Kidney glomerular epithelial cell (primary cell): ENCODE results near the gene TRMT61A.

Source experiments
- DNase-seq: peaks from one replicate; lab custom pipeline; 2025; lab: John Stamatoyannopoulos, UW

Gene TRMT61A

DNA sequence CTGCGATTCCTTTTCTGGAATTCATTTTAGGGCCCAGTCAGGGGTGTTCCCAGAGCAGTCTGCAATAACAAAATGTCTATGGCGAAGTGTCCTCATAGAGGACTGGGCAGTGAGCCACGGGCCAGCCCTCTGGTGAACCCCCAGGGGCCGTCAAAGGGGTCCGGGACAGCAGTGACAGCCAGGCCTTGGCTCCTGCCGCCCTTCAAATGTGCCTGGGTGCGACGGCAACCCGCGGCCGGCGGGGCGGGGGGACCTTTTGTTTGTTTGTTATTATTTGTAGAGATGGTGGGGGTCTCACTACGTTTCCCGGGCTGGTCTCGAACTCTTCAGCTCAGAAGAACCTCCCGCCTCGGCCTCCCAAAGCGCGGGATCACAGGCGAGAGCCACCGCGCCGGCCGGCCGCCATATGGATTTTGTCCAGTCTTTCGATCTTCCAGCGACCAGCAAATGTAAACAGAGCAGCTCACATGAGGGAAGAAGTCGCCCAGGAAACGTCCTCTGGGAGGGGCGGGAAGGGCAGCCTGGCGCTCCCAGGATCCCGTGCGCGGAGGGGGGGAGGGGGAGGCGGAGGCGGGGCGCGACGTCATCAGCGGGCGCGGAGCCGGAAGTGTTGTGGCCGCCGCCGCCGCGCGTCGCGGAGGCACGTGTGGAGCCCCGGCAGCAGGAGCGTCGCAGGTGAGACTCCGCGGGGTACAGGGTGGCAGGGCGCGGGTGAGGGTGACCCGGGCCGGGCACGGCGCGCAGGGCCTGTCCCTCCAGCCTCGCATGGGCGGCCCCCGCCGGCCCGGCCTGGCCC is at the start of gene TRMT61A:
TSS of gene TRMT61A (plus strand) at position 610 of the 796 bp plus-strand sequence. CDS start 783 bp downstream, outside the sequence.
- peak; percentile 48 for DNase-seq

DNA sequence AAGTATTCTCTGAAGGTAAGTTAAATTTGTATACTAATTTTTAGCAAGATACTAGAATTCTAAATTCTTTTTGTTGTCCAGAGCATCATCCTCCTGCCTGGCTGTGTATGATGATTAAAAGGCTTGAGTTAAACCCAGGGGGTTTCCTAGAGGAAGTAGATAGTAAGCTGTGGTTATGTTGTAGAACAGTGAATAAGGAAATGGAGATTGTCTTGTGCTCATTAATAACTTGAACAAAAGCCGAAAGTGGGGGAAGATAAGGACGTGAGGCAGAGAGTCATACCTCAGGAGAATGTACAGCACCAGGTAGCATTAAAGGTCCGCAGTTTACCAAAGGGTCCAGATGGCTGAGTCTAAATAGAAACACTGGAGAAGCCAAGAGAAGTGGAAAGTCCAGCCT is 48.4 kb upstream of the TRMT61A start:
- DNase-seq, result no peak

DNA sequence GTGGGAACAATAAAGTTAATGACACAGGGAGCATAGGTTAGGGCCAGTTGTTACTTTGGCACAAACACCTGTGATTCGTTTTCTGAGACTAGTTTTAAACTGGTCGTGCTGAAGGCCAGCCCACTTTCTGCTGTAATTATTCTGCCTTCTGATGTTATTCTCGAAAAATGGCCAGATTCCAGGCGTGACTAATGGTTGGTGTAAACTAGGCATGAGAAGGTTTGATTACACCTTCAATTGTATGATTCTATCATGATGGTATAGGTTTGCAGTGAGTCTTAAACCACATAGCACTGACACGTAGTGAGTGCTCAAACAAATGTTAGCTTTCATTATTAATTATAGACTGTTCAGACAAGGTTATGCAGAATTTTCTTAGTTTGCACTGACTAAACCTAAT is 45.4 kb upstream of the TRMT61A start:
- peak; percentile 20 for DNase-seq

DNA sequence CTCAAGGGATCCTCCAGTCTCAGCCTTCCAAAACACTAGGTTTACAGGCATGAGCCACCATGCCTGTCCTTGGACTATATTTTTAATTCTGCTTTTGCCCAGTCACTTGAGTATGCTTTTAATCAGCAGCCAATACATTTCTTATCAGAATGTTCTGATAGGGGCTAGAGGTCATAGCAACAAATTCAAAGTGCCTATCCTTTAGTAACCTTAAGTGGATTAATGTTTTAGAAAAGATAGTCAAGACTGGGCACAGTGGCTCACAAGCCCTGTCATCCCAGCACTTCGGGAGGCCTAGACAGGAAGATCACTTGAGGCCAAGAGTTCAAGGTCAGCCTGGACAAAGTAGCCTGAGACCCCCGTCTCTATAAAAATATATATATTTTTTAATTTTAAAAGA is 43.5 kb upstream of the TRMT61A start:
- no peak for DNase-seq

DNA sequence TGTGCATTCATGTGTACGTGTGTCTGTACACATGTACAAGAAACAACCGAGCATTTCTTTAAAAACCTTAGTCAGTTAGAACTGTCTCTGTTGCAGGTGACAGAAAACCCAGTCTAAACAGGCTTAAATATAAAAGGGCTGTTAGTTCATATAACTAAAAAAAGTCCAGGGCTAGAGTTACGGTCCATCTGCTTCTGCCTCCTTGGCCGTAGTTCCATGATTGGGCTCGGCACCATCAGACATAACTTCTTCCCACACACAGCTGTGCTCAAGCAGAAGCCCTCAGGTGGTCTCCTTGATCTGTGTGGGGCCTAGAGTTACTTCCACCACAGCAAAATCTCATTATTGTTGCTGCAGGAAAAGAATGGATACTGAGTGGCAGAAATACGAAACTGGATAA is 40.9 kb upstream of the TRMT61A start:
- no peak for DNase-seq

DNA sequence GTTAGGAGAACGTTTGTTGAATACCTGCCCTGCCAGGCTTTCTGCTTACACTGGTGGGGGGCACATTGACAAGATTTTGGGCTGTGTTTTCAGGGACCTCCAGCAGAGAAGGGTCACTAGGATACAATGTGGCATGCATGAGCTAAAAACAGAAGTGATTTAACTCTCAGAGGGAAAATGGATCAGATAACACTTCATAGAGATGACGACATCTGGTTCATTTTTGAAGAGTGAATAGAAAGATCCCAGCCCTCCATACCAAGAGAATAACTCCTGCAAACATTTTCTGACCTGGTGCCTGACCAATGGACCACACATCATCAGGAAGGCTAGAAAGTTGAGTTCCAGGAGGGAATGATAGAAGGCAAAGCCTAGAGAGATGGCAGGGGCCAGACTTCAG is 40.0 kb upstream of the TRMT61A start:
- no peak for DNase-seq

DNA sequence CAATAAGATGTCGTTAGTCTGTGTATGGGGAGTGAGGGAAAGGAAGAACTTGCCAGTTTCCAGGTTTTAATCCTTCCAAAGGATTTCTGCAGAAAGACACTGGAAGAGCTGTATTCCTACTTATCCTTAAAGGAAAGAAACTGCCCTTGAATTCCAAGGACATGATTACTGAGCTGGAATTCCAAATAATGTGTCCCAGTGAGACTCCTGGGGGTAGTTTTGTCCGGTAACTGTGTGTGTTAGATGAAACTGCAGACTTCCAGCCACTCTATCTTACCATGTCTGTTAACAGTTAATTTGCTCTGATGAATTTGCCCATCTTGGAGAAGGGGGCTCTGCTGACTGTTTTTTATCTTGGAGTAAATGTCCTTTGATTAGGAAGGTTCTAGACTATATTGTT is 39.4 kb upstream of the TRMT61A start:
- no peak for DNase-seq

DNA sequence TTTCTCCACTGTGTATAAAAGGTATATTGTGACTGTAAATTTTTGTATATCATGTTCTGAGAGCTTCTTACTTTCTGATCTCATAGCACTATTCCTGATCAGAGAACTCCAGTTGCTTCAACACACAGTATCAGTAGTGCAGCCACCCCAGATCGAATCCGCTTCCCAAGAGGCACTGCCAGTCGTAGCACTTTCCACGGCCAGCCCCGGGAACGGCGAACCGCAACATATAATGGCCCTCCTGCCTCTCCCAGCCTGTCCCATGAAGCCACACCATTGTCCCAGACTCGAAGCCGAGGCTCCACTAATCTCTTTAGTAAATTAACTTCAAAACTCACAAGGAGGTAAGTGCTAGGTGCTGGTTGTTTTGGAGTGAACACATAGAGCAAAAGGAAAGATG is 37.3 kb upstream of the TRMT61A start:
- no peak for DNase-seq

DNA sequence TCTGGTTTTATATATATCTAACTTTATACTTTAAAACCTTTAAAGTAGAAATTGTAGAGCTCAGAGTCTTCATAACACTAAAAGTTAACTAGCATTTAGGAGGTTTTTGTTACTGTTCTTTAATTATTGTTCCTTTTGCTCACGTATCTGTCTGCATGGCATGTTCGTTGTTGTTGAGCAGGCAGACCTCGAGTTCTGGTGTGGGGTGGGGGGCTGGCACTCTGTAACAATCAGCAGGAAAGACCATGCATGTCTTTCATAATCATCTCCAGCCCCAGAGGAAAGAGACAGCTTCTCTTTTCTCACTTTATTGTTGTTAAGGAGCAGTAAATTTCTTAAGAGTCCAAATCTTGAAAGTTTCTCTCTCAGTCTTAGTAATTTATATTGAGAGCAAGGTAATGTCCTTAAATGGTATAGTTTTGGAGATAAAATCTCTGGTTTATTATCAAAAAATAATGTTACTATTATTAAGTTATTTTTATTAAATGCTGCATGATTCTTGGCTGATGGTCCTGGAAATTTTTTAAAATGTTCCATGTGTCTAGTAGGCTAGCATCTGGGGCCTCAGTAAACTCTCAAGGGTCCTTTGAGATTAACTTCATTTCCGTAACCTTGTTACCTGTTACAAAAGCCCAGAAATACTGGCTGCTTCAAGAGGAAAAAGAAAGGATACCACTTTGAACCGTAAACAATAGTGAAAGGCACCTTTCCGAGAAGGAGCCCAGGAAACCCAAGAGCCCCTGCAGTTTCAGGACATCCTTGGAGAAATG is 36.7 kb upstream of the TRMT61A start:
- no peak for DNase-seq

DNA sequence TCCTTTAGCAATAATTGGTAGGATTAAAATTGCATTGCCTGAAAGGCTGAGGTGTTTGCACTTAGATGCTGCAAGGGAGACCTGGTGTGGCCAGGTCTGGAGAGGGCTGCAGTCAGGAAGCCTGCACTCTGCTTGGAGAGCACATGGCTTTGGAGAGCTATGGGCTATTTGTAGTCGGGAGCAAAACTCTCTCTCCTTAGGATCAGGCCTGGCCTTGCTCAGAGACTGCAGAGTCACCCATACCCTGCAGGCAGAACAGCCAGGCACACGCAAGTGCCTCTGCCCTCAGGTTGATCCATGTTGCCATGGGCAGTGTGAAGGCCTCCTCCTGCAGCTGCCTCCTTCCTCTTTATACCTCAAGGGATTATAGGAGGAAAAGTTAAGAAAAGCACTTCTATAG is 33.1 kb upstream of the TRMT61A start:
- DNase-seq, result no peak

DNA sequence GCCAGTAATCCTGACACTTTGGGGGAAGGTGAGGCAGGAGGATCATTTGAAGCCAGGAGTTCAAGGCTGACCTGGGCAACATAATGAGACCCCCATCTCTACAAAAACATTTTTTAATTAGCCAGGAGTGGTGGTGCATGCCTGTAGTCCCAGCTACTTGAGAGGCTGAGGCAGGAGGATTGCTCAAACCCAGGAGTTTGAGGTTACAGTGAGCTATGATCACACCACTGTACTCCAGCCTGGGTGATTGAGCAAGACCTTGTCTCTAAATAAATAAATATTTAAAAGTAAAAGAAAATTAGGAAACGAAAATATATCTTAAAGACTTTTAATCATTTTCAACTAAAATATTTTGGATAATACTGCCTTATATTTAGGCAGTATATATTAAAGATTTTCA is 32.2 kb upstream of the TRMT61A start:
- no peak for DNase-seq

DNA sequence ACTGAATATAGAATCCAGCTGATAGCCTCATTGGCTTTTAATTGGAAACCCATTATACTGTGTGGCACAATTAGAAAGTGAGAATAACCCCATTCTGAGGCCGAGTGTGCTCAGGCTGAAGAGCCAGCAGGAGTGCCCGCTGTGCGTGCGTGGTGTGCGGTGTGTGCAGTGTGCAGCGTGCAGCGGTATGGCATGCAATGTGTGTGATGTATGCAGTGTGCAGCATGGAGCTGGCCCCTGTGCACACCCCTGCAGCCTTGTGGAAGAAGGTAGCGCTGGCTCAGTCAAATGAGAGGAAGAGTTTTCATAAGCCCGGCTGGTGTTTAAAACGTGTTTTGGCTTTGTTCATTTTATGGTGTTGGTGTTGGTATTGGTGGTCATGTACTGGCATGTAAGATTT is 29.3 kb upstream of the TRMT61A start:
- DNase-seq, result no peak

DNA sequence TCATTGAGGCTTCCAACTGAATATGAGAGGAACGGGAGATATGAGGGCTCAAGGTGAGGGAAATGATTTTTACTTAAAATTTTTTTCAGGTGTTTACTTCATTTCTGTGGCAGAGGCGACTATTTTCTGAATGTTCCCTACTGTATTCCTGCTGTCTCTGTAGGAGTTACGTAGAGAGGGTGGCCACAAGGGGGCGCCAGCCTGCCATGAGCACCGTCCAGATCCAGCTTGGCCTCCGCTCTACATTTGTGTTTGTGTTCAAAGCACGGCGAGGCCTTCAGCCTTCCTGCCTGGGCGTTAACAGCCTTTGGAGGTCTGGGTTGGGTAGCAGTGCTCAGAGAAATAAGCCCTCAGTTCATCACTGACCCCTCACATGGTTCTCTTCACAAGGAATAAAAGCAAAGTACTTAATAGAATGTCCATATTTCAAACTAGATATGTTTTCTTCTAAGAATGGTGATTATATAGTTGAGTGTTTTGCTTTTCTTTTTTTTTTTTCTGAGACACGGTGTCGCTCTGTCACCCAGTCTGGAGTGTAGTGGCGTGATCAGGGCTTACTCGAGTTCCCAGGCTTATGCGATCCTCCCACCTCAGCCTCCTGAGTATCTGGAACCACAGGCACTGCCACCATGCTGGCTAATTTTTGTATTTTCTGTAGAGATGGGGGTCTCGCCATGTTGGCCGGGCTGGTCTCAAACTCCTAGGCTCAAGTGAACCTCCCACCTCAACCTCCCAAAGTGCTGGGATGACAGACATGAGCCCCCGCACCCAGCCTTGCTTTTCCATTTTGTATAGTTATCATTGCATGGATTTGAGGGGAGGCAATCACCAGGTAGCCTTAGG is 28.6 kb upstream of the TRMT61A start:
- peak; percentile 63 for DNase-seq

DNA sequence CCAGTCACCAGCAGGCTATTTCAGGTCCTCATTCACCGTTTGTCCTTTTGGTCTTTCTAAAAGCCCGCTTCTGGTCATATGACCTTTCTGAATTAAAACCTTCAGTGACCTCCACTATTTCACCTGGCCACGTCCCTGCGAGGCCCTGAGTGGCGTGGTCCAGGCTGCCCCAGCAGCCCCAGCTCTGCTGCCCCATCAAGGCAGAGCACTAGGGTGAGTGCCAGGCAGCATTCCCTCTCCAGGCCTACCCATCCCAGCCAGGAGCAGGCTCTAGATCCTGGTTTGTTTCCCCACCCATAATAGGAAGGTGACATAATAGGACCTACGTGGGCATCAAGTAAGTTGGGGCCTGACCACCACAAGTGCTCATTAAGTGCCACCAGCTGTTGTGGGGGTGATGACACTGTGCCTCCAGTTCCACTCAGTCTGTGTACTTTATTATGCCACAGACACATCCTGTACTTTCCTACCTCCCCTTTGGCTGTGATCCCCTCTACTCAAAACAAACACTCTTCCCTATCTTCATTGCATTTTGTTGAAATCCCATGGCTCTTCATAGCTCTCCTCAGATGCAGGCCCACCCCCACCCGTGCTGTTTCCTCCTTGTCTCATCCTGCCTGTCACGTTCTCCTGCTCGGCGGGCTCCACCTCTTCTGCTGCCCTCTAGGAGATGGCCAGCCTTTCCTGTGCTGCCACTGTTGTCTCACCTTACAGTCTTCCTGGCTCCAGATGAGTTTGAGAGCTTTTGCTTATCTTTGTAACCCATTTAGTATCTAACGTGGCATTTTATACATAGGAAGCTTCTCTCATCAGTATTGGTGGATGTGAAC is 27.7 kb upstream of the TRMT61A start:
- DNase-seq, result no peak

DNA sequence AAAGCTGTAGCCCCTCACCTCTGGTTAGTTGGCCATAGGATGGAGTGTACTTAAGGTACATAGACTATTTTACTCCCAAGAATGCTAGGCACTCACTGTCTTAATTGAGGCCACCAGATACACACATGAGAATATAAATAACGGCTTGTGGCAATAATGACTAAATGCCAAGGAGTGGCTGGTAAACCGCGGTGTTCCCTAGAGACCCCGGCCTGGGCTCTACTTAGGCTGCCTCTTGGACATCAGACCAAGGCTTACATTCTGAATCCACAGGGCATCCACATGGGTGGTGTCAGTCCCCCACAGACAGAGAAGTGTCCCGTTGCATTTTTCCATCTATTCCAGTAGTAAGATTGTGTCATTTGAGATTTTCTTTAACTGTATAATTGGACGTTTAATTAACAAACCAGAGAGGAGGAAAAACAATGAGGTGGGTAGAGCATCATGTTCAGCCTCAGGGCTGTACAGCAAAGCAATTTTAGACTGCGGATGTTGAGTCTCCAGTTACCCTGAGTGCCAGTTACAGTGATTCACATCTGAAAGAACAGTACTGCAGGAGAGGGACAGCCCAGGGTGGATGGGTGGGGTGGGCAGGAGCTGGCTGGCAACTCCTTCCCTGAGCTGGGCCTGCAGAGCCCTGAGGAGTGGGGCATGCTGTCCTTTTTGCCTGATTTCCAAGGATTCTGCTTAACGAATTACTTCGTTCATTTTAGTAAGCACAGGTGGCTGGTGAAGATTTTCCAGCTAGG is 26.9 kb upstream of the TRMT61A start:
- no peak for DNase-seq

DNA sequence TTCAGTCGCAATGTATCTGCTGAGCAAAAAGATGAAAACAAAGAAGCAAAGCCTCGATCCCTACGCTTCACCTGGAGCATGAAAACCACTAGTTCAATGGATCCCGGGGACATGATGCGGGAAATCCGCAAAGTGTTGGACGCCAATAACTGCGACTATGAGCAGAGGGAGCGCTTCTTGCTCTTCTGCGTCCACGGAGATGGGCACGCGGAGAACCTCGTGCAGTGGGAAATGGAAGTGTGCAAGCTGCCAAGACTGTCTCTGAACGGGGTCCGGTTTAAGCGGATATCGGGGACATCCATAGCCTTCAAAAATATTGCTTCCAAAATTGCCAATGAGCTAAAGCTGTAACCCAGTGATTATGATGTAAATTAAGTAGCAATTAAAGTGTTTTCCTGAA is 26.1 kb upstream of the TRMT61A start:
- no peak for DNase-seq

DNA sequence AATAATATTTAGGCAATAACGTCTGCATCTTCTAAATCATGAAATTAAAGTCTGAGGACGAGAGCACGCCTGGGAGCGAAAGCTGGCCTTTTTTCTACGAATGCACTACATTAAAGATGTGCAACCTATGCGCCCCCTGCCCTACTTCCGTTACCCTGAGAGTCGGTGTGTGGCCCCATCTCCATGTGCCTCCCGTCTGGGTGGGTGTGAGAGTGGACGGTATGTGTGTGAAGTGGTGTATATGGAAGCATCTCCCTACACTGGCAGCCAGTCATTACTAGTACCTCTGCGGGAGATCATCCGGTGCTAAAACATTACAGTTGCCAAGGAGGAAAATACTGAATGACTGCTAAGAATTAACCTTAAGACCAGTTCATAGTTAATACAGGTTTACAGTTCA is 25.7 kb upstream of the TRMT61A start:
- no peak for DNase-seq

DNA sequence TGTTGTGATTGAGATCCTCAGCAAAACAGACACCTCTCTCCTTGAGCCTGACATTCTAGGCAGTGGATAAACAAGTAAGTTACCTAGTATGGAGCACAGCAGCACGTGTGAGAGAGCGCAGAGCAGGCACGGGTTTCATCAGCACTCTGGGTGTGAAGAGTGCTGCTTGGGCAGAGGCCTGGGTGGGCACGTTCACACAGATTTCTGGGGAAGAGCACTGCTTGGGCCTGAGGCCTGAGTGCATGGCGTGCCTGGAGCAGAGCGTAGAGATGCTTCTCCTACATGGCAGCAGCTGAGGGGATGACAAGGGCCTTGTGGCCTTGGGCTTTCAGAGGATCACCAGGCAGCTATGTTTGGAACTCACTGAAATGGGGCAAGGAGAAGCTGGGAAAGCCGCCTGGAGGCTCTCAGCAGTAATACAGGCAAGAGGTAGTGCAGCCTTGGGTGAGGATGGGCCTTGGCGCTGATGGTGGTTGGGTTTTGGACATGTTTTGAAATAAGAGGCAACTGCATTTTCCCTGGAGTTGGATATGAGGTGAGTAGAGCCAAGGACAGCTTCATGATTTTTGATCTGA is 23.9 kb upstream of the TRMT61A start:
- DNase-seq, result no peak

DNA sequence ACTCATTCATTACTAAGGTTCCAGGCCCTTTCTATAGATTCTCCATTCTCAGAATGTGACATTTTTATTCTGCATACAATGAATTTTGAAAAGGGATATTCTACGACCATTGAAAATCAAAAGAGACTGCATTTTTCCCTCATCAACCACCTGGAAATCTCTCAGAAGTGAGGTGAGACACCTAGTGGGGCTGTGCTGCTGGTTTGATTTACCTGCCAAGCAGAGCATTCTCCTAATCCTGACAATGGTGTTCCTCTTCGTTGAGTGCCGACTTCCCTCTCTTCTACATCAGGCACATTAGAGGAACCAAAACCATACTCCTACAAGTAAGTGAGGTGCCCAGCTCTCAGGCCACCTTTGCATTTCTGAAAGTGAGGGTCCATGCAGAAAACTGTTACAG is 21.2 kb upstream of the TRMT61A start:
- DNase-seq, result no peak

DNA sequence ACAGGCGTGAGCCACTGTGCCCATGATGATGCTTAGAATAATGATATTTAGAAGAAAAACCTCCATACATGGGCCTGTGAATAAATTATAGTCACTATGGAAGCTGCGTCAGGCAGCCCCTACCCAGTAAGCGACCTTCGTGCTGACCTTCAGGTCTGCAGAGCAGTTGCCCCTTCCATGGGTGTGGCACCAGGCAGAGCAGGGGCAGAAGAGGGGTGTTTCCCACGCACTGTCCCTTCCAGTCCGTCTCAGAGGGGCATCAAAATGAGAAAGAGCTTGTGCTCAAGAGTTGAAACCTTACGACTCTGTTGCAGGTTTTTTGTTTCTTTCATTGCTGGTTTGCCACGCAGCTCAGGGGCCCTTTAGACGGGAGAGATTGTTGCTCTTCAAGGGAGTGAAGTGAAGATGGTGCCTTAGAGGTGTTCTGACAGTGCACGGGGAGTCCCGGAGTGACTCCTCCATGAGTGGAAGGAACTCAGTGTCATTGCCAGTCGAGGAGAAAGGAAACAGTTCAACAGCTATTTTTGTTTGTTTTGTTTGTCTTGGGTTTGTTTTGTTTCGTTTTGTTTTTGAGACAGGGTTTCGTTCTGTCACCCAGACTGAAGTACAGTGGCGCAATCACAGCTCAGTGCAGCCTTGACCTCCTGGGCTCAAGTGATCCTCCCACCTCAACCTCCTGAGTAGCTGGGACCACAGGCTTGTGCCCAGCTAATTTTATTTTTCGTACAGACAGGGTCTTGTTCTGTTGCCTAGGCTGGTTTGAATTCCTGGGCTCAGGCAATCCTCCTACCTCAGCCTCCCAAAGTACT is 20.3 kb upstream of the TRMT61A start:
- no peak for DNase-seq
